C4-2B (cell line): ENCODE results near the gene NHS.

Experiments
- ZFX ChIP-seq: fragments of 450-650 bp; IDR thresholded peaks from 2 replicates; pipeline ENCODE4 v1.6.1; 2017
- TF ChIP-seq, protein P1 (sequence below): fragments of 450-650 bp; conservative IDR thresholded peaks from 2 replicates; pipeline ENCODE4 v1.5.1; 2017; ENCODE audit warnings: mild to moderate bottlenecking

DNA sequence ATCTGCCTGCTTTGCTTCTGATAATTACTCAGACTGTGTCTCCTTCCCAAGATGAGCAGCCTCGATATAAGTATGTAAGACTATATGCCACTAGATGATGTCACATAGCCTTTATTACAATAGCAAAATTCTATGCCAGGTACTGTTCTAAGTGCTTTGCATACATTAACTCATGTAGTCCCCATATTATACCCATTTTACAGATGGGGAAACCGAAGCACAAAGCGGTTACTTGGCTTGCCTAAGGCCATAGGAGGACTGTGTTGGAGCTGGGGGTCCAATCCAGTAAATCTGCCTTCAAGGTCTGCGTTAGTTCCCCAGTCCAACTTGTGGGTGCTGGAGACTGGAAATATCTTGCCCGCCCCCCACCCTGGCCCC lies 361.5 kb downstream of the NHS start:
- TF ChIP-seq, protein P1, sequence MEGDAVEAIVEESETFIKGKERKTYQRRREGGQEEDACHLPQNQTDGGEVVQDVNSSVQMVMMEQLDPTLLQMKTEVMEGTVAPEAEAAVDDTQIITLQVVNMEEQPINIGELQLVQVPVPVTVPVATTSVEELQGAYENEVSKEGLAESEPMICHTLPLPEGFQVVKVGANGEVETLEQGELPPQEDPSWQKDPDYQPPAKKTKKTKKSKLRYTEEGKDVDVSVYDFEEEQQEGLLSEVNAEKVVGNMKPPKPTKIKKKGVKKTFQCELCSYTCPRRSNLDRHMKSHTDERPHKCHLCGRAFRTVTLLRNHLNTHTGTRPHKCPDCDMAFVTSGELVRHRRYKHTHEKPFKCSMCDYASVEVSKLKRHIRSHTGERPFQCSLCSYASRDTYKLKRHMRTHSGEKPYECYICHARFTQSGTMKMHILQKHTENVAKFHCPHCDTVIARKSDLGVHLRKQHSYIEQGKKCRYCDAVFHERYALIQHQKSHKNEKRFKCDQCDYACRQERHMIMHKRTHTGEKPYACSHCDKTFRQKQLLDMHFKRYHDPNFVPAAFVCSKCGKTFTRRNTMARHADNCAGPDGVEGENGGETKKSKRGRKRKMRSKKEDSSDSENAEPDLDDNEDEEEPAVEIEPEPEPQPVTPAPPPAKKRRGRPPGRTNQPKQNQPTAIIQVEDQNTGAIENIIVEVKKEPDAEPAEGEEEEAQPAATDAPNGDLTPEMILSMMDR: no peak
- TF ChIP-seq ZFX: no peak
